Naive thymus-derived CD4-positive, alpha-beta T cell (primary cell): ENCODE measurements around the gene NME3. TPM values are rescaled to one million over a fixed set of nuclear protein-coding genes. Genes with fewer than 3 reads are reported as not detected.

Experiments used
- ATAC-seq: fragments of 150-1000 bp; cut with Tn5 transposase; 2 replicates; pipeline ENCODE4 v1.10.0; 2021; ENCODE audit warnings: mild to moderate bottlenecking, moderate library complexity
- CTCF ChIA-PET: fragments of 350-600 bp; sonication (Branson Sonifier 250); formaldehyde crosslinking; loops from one replicate; lab custom pipeline; 2021; ENCODE audit warnings: antibody characterized with exemption; lab: Charles Lee
- POLR2A ChIA-PET: fragments of 350-600 bp; sonication (Branson Sonifier 250); formaldehyde crosslinking; loops from one replicate; lab custom pipeline; 2021; ENCODE audit warnings: antibody characterized with exemption, inconsistent platforms; lab: Charles Lee
- DNase-seq, 9 donors: peaks; one replicate each; pipeline versions ENCODE4 v3.0.0 to v3.0.0-alpha.2; 2020 to 2022; ENCODE audit warnings: mixed read lengths in 1 of 9
- H3K27ac ChIP-seq: one replicate; pipeline ENCODE4 v1.7.0; 2013; ENCODE audit warnings: mild to moderate bottlenecking, low read depth, low read length, moderate library complexity
- H3K27me3 ChIP-seq, 2 donors: one replicate each; pipeline ENCODE4 v1.7.0; 2013; ENCODE audit warnings: low read length in 2 of 2, mild to moderate bottlenecking in 2 of 2, moderate library complexity in 2 of 2; ENCODE audit not compliant: control insufficient read depth in 2 of 2, insufficient read depth in 2 of 2
- H3K36me3 ChIP-seq, 3 experiments: 1 replicate in 2 of 3; 2 replicates in 1 of 3; pipeline ENCODE4 v1.7.0; 2013; ENCODE audit warnings: low read length in 3 of 3, mild to moderate bottlenecking in 3 of 3, moderate library complexity in 1 of 3; ENCODE audit not compliant: insufficient read depth in 3 of 3, control insufficient read depth in 2 of 3
- H3K4me1 ChIP-seq, 2 donors: one replicate each; pipeline ENCODE4 v1.7.0; 2013; ENCODE audit warnings: low read length in 2 of 2, mild to moderate bottlenecking in 2 of 2, moderate library complexity in 1 of 2; ENCODE audit not compliant: control insufficient read depth in 2 of 2, insufficient read depth in 2 of 2
- H3K4me3 ChIP-seq: 2 replicates; pipeline ENCODE4 v1.7.0; 2013; ENCODE audit warnings: mild to moderate bottlenecking, low read length
- H3K9me3 ChIP-seq, 3 experiments: 1 replicate in 2 of 3; 2 replicates in 1 of 3; pipeline ENCODE4 v1.7.0; 2013; ENCODE audit warnings: low read length in 3 of 3; ENCODE audit not compliant: control insufficient read depth in 2 of 3
- H3K27ac Mint-ChIP-seq, 9 donors: one replicate each; pipeline ENCODE4 v1.8.0; 2020 to 2022; ENCODE audit warnings: mixed read lengths in 9 of 9, mild to moderate bottlenecking in 8 of 9, moderate library complexity in 5 of 9, inconsistent platforms in 2 of 9
- H3K27me3 Mint-ChIP-seq, 5 donors: one replicate each; pipeline ENCODE4 v1.8.0; 2021 to 2022; ENCODE audit warnings: mixed read lengths in 5 of 5, mild to moderate bottlenecking in 1 of 5
- H3K36me3 Mint-ChIP-seq, 5 donors: one replicate each; pipeline ENCODE4 v1.8.0; 2020 to 2022; ENCODE audit warnings: mixed read lengths in 5 of 5, mild to moderate bottlenecking in 3 of 5, inconsistent platforms in 1 of 5
- H3K4me1 Mint-ChIP-seq, 7 donors: one replicate each; pipeline ENCODE4 v1.8.0; 2020 to 2022; ENCODE audit warnings: mixed read lengths in 7 of 7, mild to moderate bottlenecking in 3 of 7, inconsistent platforms in 1 of 7
- H3K4me3 Mint-ChIP-seq, 10 donors: one replicate each; pipeline ENCODE4 v1.8.0; 2020 to 2022; ENCODE audit warnings: mild to moderate bottlenecking in 10 of 10, mixed read lengths in 10 of 10, moderate library complexity in 6 of 10, inconsistent platforms in 2 of 10
- H3K9me3 Mint-ChIP-seq, 11 donors: one replicate each; pipeline ENCODE4 v1.8.0; 2020 to 2022; ENCODE audit warnings: mixed read lengths in 11 of 11, mild to moderate bottlenecking in 4 of 11, inconsistent platforms in 1 of 11, moderate library complexity in 1 of 11
- intact Hi-C, 2 donors: fragments of 100-400 bp; cut with micrococcal nuclease; formaldehyde crosslinking; loops; one replicate each; pipeline ENCODE4 v1.15.1; 2023
- polyA plus RNA-seq, 2 donors: library from polyadenylated mRNA; unstranded; fragments of 300-500 nt; fragmentation: Illumina TruSeq; gene quantifications; one replicate each; pipeline ENCODE4 v1.2.3, GENCODE V29; 2021
- total RNA-seq, 6 experiments: library from RNA in 5 of 6; stranded (reverse) in 5 of 6; gene quantifications; 1 replicate in 5 of 6; 2 replicates in 1 of 6; pipeline ENCODE4 v1.2.3 and lab custom pipeline; 2021 to 2026

Gene NME3
- total and polyA plus RNA-seq, 7 experiments from 2014 or later: 49.4 to 81.5 (median 70.6) TPM

DNA sequence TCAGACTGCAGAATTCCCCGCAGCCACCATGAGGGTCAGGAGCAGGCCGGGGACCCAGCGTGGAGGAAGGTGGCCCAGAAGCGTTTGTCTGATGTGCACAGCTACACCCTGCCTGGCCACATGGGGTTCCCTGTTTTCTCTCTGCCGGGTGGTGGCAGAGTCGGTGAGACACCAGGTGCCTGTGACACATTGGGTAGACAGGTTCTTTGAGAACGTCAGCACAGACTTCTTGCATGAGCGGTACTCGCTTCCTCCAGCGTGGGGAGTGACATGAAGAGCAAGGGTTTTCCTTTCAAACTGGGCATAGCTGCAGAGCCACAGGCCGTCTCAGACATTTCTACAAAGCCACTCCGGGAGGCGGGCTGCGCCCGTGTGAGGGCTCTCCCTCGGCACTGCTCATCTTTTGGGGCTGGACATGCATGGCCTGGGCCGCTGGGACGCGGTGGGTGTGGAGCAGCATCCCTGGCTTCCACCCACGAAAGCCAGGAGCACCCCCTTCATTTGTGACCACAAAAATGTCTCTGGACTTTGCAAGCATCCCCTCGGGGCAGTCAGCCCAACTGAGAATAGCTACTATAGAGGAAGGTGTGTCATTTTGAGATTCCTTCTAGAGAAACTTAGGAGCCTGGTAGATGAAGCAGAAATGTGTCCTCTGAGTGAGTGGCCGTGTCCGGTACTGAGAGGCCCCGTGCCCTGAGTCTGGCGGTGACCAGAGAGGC lies 26.0 kb downstream of the NME3 start:
- peaks cover 0 to 13% (median 3%) of the 10 kb centered on the region in 5 donors for H3K36me3 Mint-ChIP-seq
- no peaks in the 10 kb centered on the region for H3K4me1 ChIP-seq
- CTCF ChIA-PET: no interaction called here
- no peaks in the 10 kb centered on the region for H3K27me3 Mint-ChIP-seq
- H3K9me3 ChIP-seq: no peaks in the 10 kb centered on the region
- POLR2A ChIA-PET: interaction anchor here (1.5 kb wide), 1 partner anchor 10 kb away, joined by 3 read pairs; no protein-coding TSS in a partner anchor
- no peak overlapping the region for H3K4me3 Mint-ChIP-seq
- peaks cover 0 to 3% (median 0%) of the 10 kb centered on the region in 7 donors for H3K4me1 Mint-ChIP-seq
- H3K27ac Mint-ChIP-seq: no peak overlapping the region
- H3K9me3 Mint-ChIP-seq: no peaks in the 10 kb centered on the region
- H3K27ac ChIP-seq: no peak overlapping the region
- intact Hi-C loops: no loop called here
- ATAC-seq (no peak), DNase-seq (no peak)
- H3K27me3 ChIP-seq: no peaks in the 10 kb centered on the region
- H3K4me3 ChIP-seq: no peak overlapping the region
- peaks cover 5 to 88% (median 5%) of the 10 kb centered on the region in 3 experiments for H3K36me3 ChIP-seq

GRCh38 chr16:1744338-1744840 lies 27.0 kb downstream of the NME3 start:
- Mint-ChIP-seq H3K27me3 (no peaks in the 10 kb centered on the region), H3K9me3 (no peaks in the 10 kb centered on the region), H3K4me3 (no peak overlapping the region), H3K27ac (no peak overlapping the region), H3K4me1 (peaks cover 0 to 3% (median 0%) of the 10 kb centered on the region in 7 donors), H3K36me3 (peaks cover 0 to 13% (median 3%) of the 10 kb centered on the region in 5 donors)
- no peak for DNase-seq
- Histone ChIP-seq H3K9me3 (no peaks in the 10 kb centered on the region), H3K4me1 (no peaks in the 10 kb centered on the region), H3K36me3 (peaks cover 5 to 86% (median 5%) of the 10 kb centered on the region in 3 experiments), H3K27me3 (no peaks in the 10 kb centered on the region), H3K4me3 (no peak overlapping the region), H3K27ac (no peak overlapping the region)
- ChIA-PET CTCF (interaction anchor here (0.5 kb wide), 1 partner anchor 34 kb away, joined by 3 read pairs; no protein-coding TSS in a partner anchor), POLR2A (no interaction called here)
- ATAC-seq: no peak
- intact Hi-C loops: no loop called here

GRCh38 chr16:1743376-1744337 lies 27.7 kb downstream of the NME3 start:
- Mint-ChIP-seq H3K27ac (no peak overlapping the region), H3K36me3 (peaks cover 0 to 10% (median 3%) of the 10 kb centered on the region in 5 donors)
- ATAC-seq: no peak

DNA sequence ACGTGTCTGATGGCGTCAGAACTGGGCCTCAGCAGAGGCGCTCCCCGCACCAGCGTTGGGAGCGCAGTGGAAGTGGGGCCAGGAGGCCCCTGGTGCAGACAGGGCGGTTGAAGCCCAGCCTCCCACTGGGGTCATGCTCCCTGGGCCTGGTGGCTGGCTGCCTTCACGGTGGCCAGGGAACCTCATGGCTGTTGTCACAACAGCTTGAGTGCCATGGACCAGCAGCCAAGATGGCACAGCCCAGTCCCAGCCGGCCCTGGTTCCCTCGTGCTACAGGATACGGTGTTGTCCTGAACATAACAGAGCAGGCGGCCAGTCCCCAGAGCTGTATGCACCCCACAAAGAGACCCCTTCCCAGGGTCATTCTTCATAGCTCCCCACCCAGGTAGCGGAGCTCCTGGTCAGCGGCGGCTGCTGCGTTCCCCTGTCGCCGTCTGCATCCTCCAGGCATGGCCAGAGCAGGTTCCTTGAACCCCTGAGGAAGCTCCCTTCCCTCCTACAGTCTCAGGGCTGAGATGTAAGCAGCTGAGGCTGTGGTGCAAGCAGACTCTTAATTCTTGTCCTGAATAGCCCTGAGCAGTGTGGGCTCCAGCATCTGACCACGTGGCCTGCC lies 29.7 kb downstream of the NME3 start:
- Mint-ChIP-seq H3K4me3 (no peak overlapping the region), H3K4me1 (peaks cover 0 to 3% (median 0%) of the 10 kb centered on the region in 7 donors), H3K36me3 (peaks cover 0 to 10% (median 2%) of the 10 kb centered on the region in 5 donors), H3K27me3 (no peaks in the 10 kb centered on the region), H3K9me3 (no peaks in the 10 kb centered on the region), H3K27ac (no peak overlapping the region)
- CTCF ChIA-PET: no interaction called here
- ATAC-seq (no peak), DNase-seq (no peak)
- intact Hi-C loops: no loop called here
- Histone ChIP-seq H3K9me3 (no peaks in the 10 kb centered on the region), H3K4me1 (no peaks in the 10 kb centered on the region), H3K36me3 (peaks cover 0 to 59% (median 5%) of the 10 kb centered on the region in 3 experiments), H3K4me3 (no peak overlapping the region), H3K27ac (no peak overlapping the region), H3K27me3 (no peaks in the 10 kb centered on the region)
- POLR2A ChIA-PET: no interaction called here

More at GRCh38 chr16:1743376-1744337, 27.7 kb downstream of the NME3 start:
- Histone ChIP-seq H3K9me3 (no peaks in the 10 kb centered on the region), H3K27ac (no peak overlapping the region), H3K36me3 (peaks cover 5 to 79% (median 5%) of the 10 kb centered on the region in 3 experiments), H3K4me1 (no peaks in the 10 kb centered on the region), H3K27me3 (no peaks in the 10 kb centered on the region), H3K4me3 (no peak overlapping the region)
- ChIA-PET POLR2A (interaction anchor here (0.6 kb wide), 1 partner anchor 188 kb away, joined by 3 read pairs; no protein-coding TSS in a partner anchor), CTCF (no interaction called here)
- H3K4me3 Mint-ChIP-seq: no peak overlapping the region
- no peaks in the 10 kb centered on the region for H3K27me3 Mint-ChIP-seq
- intact Hi-C loops: no loop called here
- H3K4me1 Mint-ChIP-seq: peaks cover 0 to 3% (median 0%) of the 10 kb centered on the region in 7 donors
- H3K9me3 Mint-ChIP-seq: no peaks in the 10 kb centered on the region
- DNase-seq: no peak

GRCh38 chr16:1740781-1741490 lies 30.4 kb downstream of the NME3 start:
- intact Hi-C loops: no loop called here
- no peak overlapping the region for H3K27ac ChIP-seq
- no peak overlapping the region for H3K27ac Mint-ChIP-seq
- ChIA-PET POLR2A (no interaction called here), CTCF (no interaction called here)
- H3K4me1 ChIP-seq: no peaks in the 10 kb centered on the region
- no peak overlapping the region for H3K4me3 Mint-ChIP-seq
- H3K36me3 ChIP-seq: peaks cover 0 to 51% (median 5%) of the 10 kb centered on the region in 3 experiments
- no peaks in the 10 kb centered on the region for H3K9me3 Mint-ChIP-seq
- no peaks in the 10 kb centered on the region for H3K27me3 Mint-ChIP-seq
- H3K4me3 ChIP-seq: no peak overlapping the region
- H3K9me3 ChIP-seq: no peaks in the 10 kb centered on the region
- DNase-seq (no peak), ATAC-seq (no peak)
- H3K4me1 Mint-ChIP-seq: peaks cover 0 to 3% (median 0%) of the 10 kb centered on the region in 7 donors
- peaks cover 0 to 10% (median 2%) of the 10 kb centered on the region in 5 donors for H3K36me3 Mint-ChIP-seq
- no peaks in the 10 kb centered on the region for H3K27me3 ChIP-seq
